ENCODE data around the gene OGFR. TPM values are rescaled to one million over a fixed set of nuclear protein-coding genes. Genes with fewer than 3 reads are reported as not detected.

The OGFR gene
- total RNA-seq, 1 donor from 2014 or later = 96.5 TPM

GRCh38 chr20:62832951-62833391, 28.3 kb downstream of the OGFR start:
- peaks cover 3% of the 10 kb centered on the region for H3K4me1 Mint-ChIP-seq (ENCODE audit: low read depth, unreplicated experiment)
- Histone ChIP-seq H3K4me2 (ENCODE audit: low read length) (no peak overlapping the region), H3K36me3 (ENCODE audit: insufficient read depth, low read length) (no peaks in the 10 kb centered on the region), H3K79me2 (ENCODE audit: insufficient read depth, low read length) (no peaks in the 10 kb centered on the region), H3K9ac (ENCODE audit: low read length) (no peak overlapping the region), H2AFZ (ENCODE audit: low read depth, low read length) (peak overlapping the region; percentile 50), H3K27ac (ENCODE audit: low read depth, low read length) (no peak overlapping the region), H3K4me3 (ENCODE audit: insufficient read depth, low read depth, low read length) (no peak overlapping the region), H4K20me1 (ENCODE audit: insufficient read depth, low read length) (no peaks in the 10 kb centered on the region), H3K27me3 (ENCODE audit: insufficient read depth, low read length) (no peaks in the 10 kb centered on the region), H3K4me1 (ENCODE audit: insufficient read depth, low read length) (peaks cover 3% of the 10 kb centered on the region), H3K9me3 (ENCODE audit: insufficient read depth, low read depth, low read length) (no peaks in the 10 kb centered on the region)
- FAIRE-seq = no peak
- H3K9me3 Mint-ChIP-seq (ENCODE audit: unreplicated experiment) = no peaks in the 10 kb centered on the region
- H3K27ac Mint-ChIP-seq (ENCODE audit: unreplicated experiment) = no peak overlapping the region
- peaks cover 6% of the 10 kb centered on the region for H3K36me3 Mint-ChIP-seq (ENCODE audit: low read depth, unreplicated experiment)
- no peak for DNase-seq (ENCODE audit: low read depth)
- TF ChIP-seq, protein P1, sequence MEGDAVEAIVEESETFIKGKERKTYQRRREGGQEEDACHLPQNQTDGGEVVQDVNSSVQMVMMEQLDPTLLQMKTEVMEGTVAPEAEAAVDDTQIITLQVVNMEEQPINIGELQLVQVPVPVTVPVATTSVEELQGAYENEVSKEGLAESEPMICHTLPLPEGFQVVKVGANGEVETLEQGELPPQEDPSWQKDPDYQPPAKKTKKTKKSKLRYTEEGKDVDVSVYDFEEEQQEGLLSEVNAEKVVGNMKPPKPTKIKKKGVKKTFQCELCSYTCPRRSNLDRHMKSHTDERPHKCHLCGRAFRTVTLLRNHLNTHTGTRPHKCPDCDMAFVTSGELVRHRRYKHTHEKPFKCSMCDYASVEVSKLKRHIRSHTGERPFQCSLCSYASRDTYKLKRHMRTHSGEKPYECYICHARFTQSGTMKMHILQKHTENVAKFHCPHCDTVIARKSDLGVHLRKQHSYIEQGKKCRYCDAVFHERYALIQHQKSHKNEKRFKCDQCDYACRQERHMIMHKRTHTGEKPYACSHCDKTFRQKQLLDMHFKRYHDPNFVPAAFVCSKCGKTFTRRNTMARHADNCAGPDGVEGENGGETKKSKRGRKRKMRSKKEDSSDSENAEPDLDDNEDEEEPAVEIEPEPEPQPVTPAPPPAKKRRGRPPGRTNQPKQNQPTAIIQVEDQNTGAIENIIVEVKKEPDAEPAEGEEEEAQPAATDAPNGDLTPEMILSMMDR (IDR thresholded peaks at IDR 0.05; ENCODE audit: insufficient read depth, low read depth, low read length) = no peak
- TF ChIP-seq EZH2 (IDR thresholded peaks at IDR 0.05; ENCODE audit: insufficient read depth, low read length) = no peak
- no peaks in the 10 kb centered on the region for H3K27me3 Mint-ChIP-seq (ENCODE audit: low read depth, unreplicated experiment)
- H3K4me3 Mint-ChIP-seq (ENCODE audit: unreplicated experiment) = no peak overlapping the region

DNA sequence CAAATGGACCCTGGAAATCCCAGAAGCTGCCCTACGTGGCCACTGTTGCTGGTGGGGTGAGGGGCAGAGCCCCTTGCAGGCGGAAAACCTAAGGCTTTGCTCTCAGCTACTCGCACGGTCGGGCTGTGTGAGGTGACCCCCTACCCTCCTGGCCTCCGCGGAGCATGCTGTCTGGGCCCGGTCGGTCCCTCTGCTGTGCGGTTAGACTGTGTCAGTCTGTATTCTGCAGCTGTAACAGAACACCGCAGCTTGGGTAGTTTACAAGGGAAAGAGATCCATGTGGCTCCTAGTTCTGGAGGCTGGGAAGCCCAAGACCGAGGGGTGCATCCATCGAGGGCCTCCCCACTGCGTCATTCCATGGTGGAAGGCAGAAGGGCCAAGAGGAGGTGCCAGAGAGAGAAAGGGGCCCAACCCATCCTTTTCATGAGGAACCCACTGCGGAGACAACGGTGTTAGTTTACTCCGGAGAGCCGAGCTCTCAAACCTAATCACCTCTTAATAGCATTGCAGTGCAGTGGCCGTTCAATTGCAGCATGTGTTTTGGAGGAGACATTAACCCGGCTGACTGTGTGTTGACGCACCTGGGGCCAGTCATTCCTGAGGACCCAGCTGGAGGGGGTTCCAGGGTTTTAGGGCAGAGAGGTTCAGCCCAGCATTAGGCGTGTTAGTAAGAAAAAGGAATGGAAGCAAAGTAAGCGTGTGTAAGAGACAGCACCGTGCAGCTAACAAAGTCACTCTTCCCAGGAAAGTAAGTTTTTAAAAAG, 30.5 kb downstream of the OGFR start:
- H2AFZ ChIP-seq (ENCODE audit: low read depth, low read length) = no peak overlapping the region
- H3K27ac Mint-ChIP-seq (ENCODE audit: unreplicated experiment) = no peak overlapping the region
- no peaks in the 10 kb centered on the region for H3K9me3 ChIP-seq (ENCODE audit: insufficient read depth, low read depth, low read length)
- H3K4me3 ChIP-seq (ENCODE audit: insufficient read depth, low read depth, low read length) = no peak overlapping the region
- H3K79me2 ChIP-seq (ENCODE audit: insufficient read depth, low read length) = no peaks in the 10 kb centered on the region
- H3K9me3 Mint-ChIP-seq (ENCODE audit: unreplicated experiment) = no peaks in the 10 kb centered on the region
- no peak overlapping the region for H3K27ac ChIP-seq (ENCODE audit: low read depth, low read length)
- H3K9ac ChIP-seq (ENCODE audit: low read length) = no peak overlapping the region
- TF ChIP-seq EZH2 (IDR thresholded peaks at IDR 0.05; ENCODE audit: insufficient read depth, low read length) = no peak
- TF ChIP-seq, protein P1 (IDR thresholded peaks at IDR 0.05; ENCODE audit: insufficient read depth, low read depth, low read length) = no peak
- peaks cover 3% of the 10 kb centered on the region for H3K4me1 ChIP-seq (ENCODE audit: insufficient read depth, low read length)
- no peaks in the 10 kb centered on the region for H3K27me3 Mint-ChIP-seq (ENCODE audit: low read depth, unreplicated experiment)
- FAIRE-seq (no peak), DNase-seq (ENCODE audit: low read depth) (no peak)
- no peaks in the 10 kb centered on the region for H3K36me3 ChIP-seq (ENCODE audit: insufficient read depth, low read length)
- peaks cover 3% of the 10 kb centered on the region for H3K4me1 Mint-ChIP-seq (ENCODE audit: low read depth, unreplicated experiment)
- H3K4me2 ChIP-seq (ENCODE audit: low read length) = no peak overlapping the region
- H3K27me3 ChIP-seq (ENCODE audit: insufficient read depth, low read length) = no peaks in the 10 kb centered on the region
- H4K20me1 ChIP-seq (ENCODE audit: insufficient read depth, low read length) = no peaks in the 10 kb centered on the region
- no peak overlapping the region for H3K4me3 Mint-ChIP-seq (ENCODE audit: unreplicated experiment)
- peaks cover 9% of the 10 kb centered on the region for H3K36me3 Mint-ChIP-seq (ENCODE audit: low read depth, unreplicated experiment)

All from astrocyte (in vitro differentiated cells and primary cell).